ENCODE data around the gene RPP40.

DNA sequence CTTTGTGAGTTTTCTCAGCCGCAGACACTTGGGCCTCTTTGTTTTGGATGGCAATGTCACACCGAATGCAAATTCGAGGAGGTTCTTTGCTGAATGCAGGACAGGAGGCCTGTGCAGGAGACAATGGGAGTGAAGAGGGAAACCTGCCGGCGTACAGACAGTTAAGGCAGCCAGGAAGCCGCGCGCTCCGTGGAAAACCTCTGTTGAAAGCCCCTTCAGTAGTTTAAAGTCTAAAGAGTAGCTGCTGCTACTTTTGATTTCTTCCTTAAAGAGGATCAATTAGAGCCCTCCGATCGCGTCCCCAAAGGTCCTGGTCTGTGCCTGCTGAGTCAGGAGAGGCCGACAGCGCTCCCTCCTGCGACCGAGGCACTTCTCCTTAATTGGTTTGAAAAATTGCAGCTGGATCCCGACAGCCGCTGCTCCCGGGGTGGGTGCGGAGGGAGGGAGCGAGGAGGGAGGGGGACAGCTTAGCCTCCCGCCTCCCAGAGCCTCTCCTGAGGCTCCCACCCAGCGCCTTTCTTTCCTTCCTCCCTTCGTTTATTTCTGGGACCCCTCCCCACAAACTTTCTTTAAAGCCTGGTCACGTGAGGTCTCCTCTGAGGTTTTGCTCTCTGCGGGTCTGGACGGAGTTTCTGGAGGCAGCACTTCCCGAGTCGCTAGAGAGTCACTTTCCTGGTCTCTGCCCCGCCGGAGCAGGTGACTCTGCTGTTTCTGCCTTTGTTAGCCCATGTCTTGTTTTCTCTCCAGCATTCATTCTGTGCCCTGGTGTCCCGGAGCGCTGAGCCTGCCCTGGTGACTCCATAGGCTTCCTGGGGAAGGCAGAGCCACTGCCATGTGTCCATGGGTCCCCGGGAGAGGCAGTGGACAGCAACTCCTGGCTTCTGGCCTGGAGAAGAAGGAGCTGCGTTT lies 22.3 kb upstream of the RPP40 start:
- TF ChIP-seq TARDBP (IDR thresholded peaks at IDR 0.05): no peak
- no peak for TF ChIP-seq NFRKB (IDR thresholded peaks at IDR 0.05)
- TF ChIP-seq FOXA1 (IDR thresholded peaks at IDR 0.05): no peak
- TF ChIP-seq HDGF (IDR thresholded peaks at IDR 0.05; ENCODE audit: borderline replicate concordance): no peak
- TF ChIP-seq SP1 (IDR thresholded peaks at IDR 0.05): no peak
- TF ChIP-seq, protein P1, sequence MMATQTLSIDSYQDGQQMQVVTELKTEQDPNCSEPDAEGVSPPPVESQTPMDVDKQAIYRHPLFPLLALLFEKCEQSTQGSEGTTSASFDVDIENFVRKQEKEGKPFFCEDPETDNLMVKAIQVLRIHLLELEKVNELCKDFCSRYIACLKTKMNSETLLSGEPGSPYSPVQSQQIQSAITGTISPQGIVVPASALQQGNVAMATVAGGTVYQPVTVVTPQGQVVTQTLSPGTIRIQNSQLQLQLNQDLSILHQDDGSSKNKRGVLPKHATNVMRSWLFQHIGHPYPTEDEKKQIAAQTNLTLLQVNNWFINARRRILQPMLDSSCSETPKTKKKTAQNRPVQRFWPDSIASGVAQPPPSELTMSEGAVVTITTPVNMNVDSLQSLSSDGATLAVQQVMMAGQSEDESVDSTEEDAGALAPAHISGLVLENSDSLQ (IDR thresholded peaks at IDR 0.05): peak; percentile 35; the same call in 1 of the 2 replicates
- TF ChIP-seq SUZ12 (IDR thresholded peaks at IDR 0.05): no peak

Measured in HEK293T (cell line).